GM23338 (cell line): ENCODE measurements around the gene NAALADL2. TPM values are rescaled to one million over a fixed set of nuclear protein-coding genes. Genes with fewer than 3 reads are reported as not detected.

ENCODE experiments used
- ATAC-seq: fragments of 200-7000 bp; cut with Tn5 transposase; 3 replicates; pipeline ENCODE4 v1.9.1; 2020
- DNase-seq: peaks from one replicate; pipeline ENCODE4 v3.0.0-alpha.2; 2015; ENCODE audit warnings: low spot score
- H2AFZ ChIP-seq: fragments of 200-600 bp; sonication (generic); 2 replicates; pipeline ENCODE4 v1.8.0; 2016; ENCODE audit warnings: antibody characterized with exemption, mild to moderate bottlenecking, moderate library complexity
- H3F3A ChIP-seq: fragments of 200-600 bp; sonication (generic); replicated peaks from 2 replicates; pipeline ENCODE4 v1.8.0; 2017; ENCODE audit warnings: antibody characterized with exemption, mixed run types, low read depth
- H3K27ac ChIP-seq: fragments of 200-600 bp; sonication (generic); 2 replicates; pipeline ENCODE4 v1.6.1; 2016; ENCODE audit warnings: low read depth
- H3K27me3 ChIP-seq: fragments of 200-600 bp; sonication (generic); 2 replicates; pipeline ENCODE4 v1.8.0; 2016; ENCODE audit warnings: mild to moderate bottlenecking, mixed run types, moderate library complexity; ENCODE audit not compliant: insufficient read depth
- H3K36me3 ChIP-seq: fragments of 200-600 bp; sonication (generic); 2 replicates; pipeline ENCODE4 v1.8.0; 2016; ENCODE audit warnings: mild to moderate bottlenecking; ENCODE audit not compliant: insufficient read depth
- H3K4me1 ChIP-seq: fragments of 200-600 bp; sonication (generic); 2 replicates; pipeline ENCODE4 v1.8.0; 2016; ENCODE audit warnings: mild to moderate bottlenecking, moderate library complexity; ENCODE audit not compliant: insufficient read depth
- H3K4me2 ChIP-seq: fragments of 200-600 bp; sonication (generic); 2 replicates; pipeline ENCODE4 v1.7.1; 2017; ENCODE audit warnings: mixed run types
- H3K4me3 ChIP-seq: fragments of 200-600 bp; sonication (generic); 2 replicates; pipeline ENCODE4 v1.6.1; 2016; ENCODE audit warnings: mixed run types
- H3K79me2 ChIP-seq: fragments of 200-600 bp; sonication (generic); replicated peaks from 2 replicates; pipeline ENCODE4 v1.8.0; 2017; ENCODE audit warnings: mild to moderate bottlenecking; ENCODE audit not compliant: insufficient read depth
- H3K9me2 ChIP-seq: fragments of 200-600 bp; sonication (generic); 2 replicates; pipeline ENCODE4 v1.8.0; 2017; ENCODE audit not compliant: insufficient read depth
- H4K20me1 ChIP-seq: fragments of 200-600 bp; sonication (generic); replicated peaks from 2 replicates; pipeline ENCODE4 v1.8.0; 2017; ENCODE audit warnings: mild to moderate bottlenecking; ENCODE audit not compliant: insufficient read depth
- H3K27ac Mint-ChIP-seq: 2 replicates; pipeline ENCODE4 v1.8.0; 2020; ENCODE audit warnings: inconsistent platforms, mild to moderate bottlenecking, moderate library complexity, mixed read lengths
- H3K27me3 Mint-ChIP-seq: 3 replicates; pipeline ENCODE4 v1.8.0; 2022; ENCODE audit warnings: low read depth, mild to moderate bottlenecking, moderate library complexity, mixed read lengths, inconsistent platforms; ENCODE audit not compliant: insufficient read depth, poor library complexity
- H3K36me3 Mint-ChIP-seq: 3 replicates; pipeline ENCODE4 v1.8.0; 2021; ENCODE audit warnings: low read depth, mild to moderate bottlenecking, inconsistent platforms, moderate library complexity, mixed read lengths
- H3K4me1 Mint-ChIP-seq: 3 replicates; pipeline ENCODE4 v1.8.0; 2020; ENCODE audit warnings: mild to moderate bottlenecking, inconsistent platforms, mixed read lengths
- H3K4me3 Mint-ChIP-seq: 3 replicates; pipeline ENCODE4 v1.8.0; 2021; ENCODE audit warnings: moderate library complexity, mild to moderate bottlenecking, inconsistent platforms, mixed read lengths
- H3K9me3 Mint-ChIP-seq: 3 replicates; pipeline ENCODE4 v1.8.0; 2020; ENCODE audit warnings: moderate library complexity, mild to moderate bottlenecking, inconsistent platforms, mixed read lengths
- CREB1 ChIP-seq: fragments of 250-450 bp; sonication (Bioruptor Pico); IDR thresholded peaks from 2 replicates; pipeline ENCODE4 v1.5.0; 2020; ENCODE audit warnings: low read depth, mild to moderate bottlenecking, moderate library complexity
- EZH2 ChIP-seq: fragments of 200-600 bp; sonication (generic); IDR thresholded peaks from one replicate; pipeline ENCODE4 v1.8.0; 2017; ENCODE audit warnings: antibody characterized with exemption, mild to moderate bottlenecking, low read depth; ENCODE audit not compliant: unreplicated experiment
- JUNB ChIP-seq: IDR thresholded peaks from one replicate; pipeline ENCODE4 v1.6.1; 2016; ENCODE audit warnings: antibody characterized with exemption; ENCODE audit not compliant: unreplicated experiment
- STAT1 ChIP-seq: IDR thresholded peaks from one replicate; pipeline ENCODE4 v1.6.1; 2016; ENCODE audit warnings: antibody characterized with exemption; ENCODE audit not compliant: unreplicated experiment
- ZNF114 ChIP-seq: fragments of 250-450 bp; sonication (Bioruptor Pico); IDR thresholded peaks from 2 replicates; pipeline ENCODE4 v1.5.0; 2020; ENCODE audit warnings: mild to moderate bottlenecking, moderate library complexity
- ZNF331 ChIP-seq: fragments of 250-450 bp; sonication (Bioruptor Pico); IDR thresholded peaks from 2 replicates; pipeline ENCODE4 v1.5.0; 2020; ENCODE audit warnings: low read depth, mild to moderate bottlenecking, moderate library complexity
- polyA plus RNA-seq: library from polyadenylated mRNA; unstranded; fragments of >200 nt; fragmentation: Nextera tagmentation; extraction: Ambion mirVana; gene quantifications from 2 replicates; pipeline ENCODE4 v1.2.1, GENCODE V29; 2016
- total RNA-seq: library from RNA; depleted of rRNA; stranded (reverse); fragments of >200 nt; shearing (Covaris generic); gene quantifications from 2 replicates; pipeline ENCODE4 v1.2.3, GENCODE V29; 2014
- TF ChIP-seq, protein P1 (sequence below), 2 experiments: fragments of 200-600 bp in 1 of 2; sonication (generic) in 1 of 2; conservative IDR thresholded peaks; 2 replicates each; pipeline versions ENCODE4 v1.5.1 to v1.6.1; 2016 to 2017; ENCODE audit warnings: antibody characterized with exemption in 2 of 2, low read depth in 2 of 2, mild to moderate bottlenecking in 2 of 2, moderate library complexity in 1 of 2
- TF ChIP-seq, protein P2 (sequence below): fragments of 250-450 bp; sonication (Bioruptor Pico); IDR thresholded peaks from 2 replicates; pipeline ENCODE4 v1.5.0; 2020; ENCODE audit warnings: mild to moderate bottlenecking, moderate library complexity
- TF ChIP-seq, protein P3 (sequence below): IDR thresholded peaks from 2 replicates; pipeline ENCODE4 v1.6.1; 2016; ENCODE audit warnings: antibody characterized with exemption

Gene NAALADL2
- total and polyA plus RNA-seq, 2 experiments from 2014 or later: 1.6 to 2.6 TPM

DNA sequence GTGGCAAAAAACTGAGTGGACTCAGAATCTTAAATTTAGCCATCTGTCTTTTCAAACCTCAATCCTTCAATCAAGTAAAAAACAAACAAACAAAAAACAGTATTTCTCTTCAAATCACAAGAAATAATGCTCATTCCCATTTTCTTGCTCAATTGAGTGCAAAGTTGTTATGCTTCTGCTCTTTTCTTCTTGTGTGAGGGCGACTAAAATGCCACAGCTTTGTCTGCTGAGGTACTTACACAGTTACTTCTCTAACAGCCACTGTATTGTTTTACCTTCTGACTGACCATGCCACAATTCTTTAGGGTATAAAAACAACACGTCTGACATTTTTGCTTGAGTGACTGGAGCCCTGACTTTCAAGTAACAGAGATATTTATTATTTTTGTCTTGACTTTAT is 617.4 kb downstream of the NAALADL2 start:
- Histone ChIP-seq H4K20me1 (no peaks in the 10 kb centered on the region), H3K27ac (no peak overlapping the region), H3K4me2 (no peak overlapping the region), H3K9me2 (no peaks in the 10 kb centered on the region), H2AFZ (no peak overlapping the region), H3K4me1 (no peaks in the 10 kb centered on the region), H3K27me3 (no peaks in the 10 kb centered on the region), H3K79me2 (no peaks in the 10 kb centered on the region), H3K36me3 (no peaks in the 10 kb centered on the region), H3F3A (no peaks in the 10 kb centered on the region), H3K4me3 (no peak overlapping the region)
- Mint-ChIP-seq H3K36me3 (no peaks in the 10 kb centered on the region), H3K4me1 (no peaks in the 10 kb centered on the region; the same call in 2 of the 3 replicates), H3K27me3 (no peaks in the 10 kb centered on the region), H3K27ac (no peak overlapping the region), H3K9me3 (no peaks in the 10 kb centered on the region), H3K4me3 (no peak overlapping the region)
- DNase-seq: no peak
- TF ChIP-seq, protein P1, sequence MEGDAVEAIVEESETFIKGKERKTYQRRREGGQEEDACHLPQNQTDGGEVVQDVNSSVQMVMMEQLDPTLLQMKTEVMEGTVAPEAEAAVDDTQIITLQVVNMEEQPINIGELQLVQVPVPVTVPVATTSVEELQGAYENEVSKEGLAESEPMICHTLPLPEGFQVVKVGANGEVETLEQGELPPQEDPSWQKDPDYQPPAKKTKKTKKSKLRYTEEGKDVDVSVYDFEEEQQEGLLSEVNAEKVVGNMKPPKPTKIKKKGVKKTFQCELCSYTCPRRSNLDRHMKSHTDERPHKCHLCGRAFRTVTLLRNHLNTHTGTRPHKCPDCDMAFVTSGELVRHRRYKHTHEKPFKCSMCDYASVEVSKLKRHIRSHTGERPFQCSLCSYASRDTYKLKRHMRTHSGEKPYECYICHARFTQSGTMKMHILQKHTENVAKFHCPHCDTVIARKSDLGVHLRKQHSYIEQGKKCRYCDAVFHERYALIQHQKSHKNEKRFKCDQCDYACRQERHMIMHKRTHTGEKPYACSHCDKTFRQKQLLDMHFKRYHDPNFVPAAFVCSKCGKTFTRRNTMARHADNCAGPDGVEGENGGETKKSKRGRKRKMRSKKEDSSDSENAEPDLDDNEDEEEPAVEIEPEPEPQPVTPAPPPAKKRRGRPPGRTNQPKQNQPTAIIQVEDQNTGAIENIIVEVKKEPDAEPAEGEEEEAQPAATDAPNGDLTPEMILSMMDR (conservative IDR thresholded peaks at IDR 0.05; ENCODE audit: low read depth in 2 of 2): no peak
- no peak for TF ChIP-seq ZNF114 (CRISPR knock-in tag)
- no peak for ATAC-seq

DNA sequence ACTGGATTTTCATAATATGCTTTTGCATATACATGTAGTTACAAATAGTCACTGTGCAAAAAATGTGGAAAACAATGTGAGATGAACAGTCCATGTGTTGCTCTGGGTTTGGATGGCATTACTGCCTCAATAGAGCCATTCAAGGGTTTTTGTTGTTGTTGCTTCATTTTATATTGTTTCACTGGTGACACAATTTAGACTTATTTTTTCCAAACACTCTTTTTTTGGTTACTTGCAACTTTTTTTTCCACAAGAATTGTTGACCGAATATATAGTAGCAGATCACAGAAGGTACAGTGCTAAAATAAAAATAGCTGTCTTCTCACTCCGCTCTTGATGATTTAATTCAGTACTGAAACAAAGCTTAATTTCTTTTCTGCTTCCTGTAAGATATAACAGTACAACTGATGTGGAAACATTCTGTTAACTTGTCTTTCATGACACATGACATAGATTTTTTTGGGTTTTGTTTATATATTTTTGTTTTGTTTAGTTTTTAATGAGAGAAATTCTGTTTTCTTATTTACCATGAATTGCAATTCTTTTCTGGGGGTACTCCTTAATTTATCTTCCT is 618.6 kb downstream of the NAALADL2 start:
- H2AFZ ChIP-seq: peak overlapping the region; percentile 12; the same call in 1 of the 2 replicates
- no peak overlapping the region for H3K4me2 ChIP-seq
- TF ChIP-seq ZNF114 (CRISPR knock-in tag): no peak
- TF ChIP-seq, protein P2, sequence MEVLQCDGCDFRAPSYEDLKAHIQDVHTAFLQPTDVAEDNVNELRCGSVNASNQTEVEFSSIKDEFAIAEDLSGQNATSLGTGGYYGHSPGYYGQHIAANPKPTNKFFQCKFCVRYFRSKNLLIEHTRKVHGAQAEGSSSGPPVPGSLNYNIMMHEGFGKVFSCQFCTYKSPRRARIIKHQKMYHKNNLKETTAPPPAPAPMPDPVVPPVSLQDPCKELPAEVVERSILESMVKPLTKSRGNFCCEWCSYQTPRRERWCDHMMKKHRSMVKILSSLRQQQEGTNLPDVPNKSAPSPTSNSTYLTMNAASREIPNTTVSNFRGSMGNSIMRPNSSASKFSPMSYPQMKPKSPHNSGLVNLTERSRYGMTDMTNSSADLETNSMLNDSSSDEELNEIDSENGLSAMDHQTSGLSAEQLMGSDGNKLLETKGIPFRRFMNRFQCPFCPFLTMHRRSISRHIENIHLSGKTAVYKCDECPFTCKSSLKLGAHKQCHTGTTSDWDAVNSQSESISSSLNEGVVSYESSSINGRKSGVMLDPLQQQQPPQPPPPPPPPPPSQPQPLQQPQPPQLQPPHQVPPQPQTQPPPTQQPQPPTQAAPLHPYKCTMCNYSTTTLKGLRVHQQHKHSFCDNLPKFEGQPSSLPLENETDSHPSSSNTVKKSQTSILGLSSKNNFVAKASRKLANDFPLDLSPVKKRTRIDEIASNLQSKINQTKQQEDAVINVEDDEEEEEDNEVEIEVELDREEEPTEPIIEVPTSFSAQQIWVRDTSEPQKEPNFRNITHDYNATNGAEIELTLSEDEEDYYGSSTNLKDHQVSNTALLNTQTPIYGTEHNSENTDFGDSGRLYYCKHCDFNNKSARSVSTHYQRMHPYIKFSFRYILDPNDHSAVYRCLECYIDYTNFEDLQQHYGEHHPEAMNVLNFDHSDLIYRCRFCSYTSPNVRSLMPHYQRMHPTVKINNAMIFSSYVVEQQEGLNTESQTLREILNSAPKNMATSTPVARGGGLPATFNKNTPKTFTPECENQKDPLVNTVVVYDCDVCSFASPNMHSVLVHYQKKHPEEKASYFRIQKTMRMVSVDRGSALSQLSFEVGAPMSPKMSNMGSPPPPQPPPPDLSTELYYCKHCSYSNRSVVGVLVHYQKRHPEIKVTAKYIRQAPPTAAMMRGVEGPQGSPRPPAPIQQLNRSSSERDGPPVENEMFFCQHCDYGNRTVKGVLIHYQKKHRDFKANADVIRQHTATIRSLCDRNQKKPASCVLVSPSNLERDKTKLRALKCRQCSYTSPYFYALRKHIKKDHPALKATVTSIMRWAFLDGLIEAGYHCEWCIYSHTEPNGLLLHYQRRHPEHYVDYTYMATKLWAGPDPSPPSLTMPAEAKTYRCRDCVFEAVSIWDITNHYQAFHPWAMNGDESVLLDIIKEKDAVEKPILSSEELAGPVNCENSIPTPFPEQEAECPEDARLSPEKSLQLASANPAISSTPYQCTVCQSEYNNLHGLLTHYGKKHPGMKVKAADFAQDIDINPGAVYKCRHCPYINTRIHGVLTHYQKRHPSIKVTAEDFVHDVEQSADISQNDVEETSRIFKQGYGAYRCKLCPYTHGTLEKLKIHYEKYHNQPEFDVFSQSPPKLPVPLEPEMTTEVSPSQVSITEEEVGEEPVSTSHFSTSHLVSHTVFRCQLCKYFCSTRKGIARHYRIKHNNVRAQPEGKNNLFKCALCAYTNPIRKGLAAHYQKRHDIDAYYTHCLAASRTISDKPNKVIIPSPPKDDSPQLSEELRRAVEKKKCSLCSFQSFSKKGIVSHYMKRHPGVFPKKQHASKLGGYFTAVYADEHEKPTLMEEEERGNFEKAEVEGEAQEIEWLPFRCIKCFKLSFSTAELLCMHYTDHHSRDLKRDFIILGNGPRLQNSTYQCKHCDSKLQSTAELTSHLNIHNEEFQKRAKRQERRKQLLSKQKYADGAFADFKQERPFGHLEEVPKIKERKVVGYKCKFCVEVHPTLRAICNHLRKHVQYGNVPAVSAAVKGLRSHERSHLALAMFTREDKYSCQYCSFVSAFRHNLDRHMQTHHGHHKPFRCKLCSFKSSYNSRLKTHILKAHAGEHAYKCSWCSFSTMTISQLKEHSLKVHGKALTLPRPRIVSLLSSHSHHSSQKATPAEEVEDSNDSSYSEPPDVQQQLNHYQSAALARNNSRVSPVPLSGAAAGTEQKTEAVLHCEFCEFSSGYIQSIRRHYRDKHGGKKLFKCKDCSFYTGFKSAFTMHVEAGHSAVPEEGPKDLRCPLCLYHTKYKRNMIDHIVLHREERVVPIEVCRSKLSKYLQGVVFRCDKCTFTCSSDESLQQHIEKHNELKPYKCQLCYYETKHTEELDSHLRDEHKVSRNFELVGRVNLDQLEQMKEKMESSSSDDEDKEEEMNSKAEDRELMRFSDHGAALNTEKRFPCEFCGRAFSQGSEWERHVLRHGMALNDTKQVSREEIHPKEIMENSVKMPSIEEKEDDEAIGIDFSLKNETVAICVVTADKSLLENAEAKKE: no peak
- TF ChIP-seq STAT1: no peak
- TF ChIP-seq ZNF331 (CRISPR knock-in tag): no peak
- no peak for TF ChIP-seq JUNB
- TF ChIP-seq, protein P3, sequence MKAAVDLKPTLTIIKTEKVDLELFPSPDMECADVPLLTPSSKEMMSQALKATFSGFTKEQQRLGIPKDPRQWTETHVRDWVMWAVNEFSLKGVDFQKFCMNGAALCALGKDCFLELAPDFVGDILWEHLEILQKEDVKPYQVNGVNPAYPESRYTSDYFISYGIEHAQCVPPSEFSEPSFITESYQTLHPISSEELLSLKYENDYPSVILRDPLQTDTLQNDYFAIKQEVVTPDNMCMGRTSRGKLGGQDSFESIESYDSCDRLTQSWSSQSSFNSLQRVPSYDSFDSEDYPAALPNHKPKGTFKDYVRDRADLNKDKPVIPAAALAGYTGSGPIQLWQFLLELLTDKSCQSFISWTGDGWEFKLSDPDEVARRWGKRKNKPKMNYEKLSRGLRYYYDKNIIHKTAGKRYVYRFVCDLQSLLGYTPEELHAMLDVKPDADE: no peak
- TF ChIP-seq EZH2: no peak
- TF ChIP-seq CREB1 (CRISPR knock-in tag): no peak

More for the DNA sequence above, 618.6 kb downstream of the NAALADL2 start:
- DNase-seq (no peak), ATAC-seq (no peak)
- no peak overlapping the region for H3K4me3 ChIP-seq
- no peak overlapping the region for H3K27ac Mint-ChIP-seq
- H3K9me3 Mint-ChIP-seq: no peaks in the 10 kb centered on the region
- H3K79me2 ChIP-seq: no peaks in the 10 kb centered on the region
- no peaks in the 10 kb centered on the region; the same call in 2 of the 3 replicates for H3K4me1 Mint-ChIP-seq
- H3K36me3 Mint-ChIP-seq: no peaks in the 10 kb centered on the region
- H4K20me1 ChIP-seq: no peaks in the 10 kb centered on the region
- no peaks in the 10 kb centered on the region for H3F3A ChIP-seq
- H3K36me3 ChIP-seq: no peaks in the 10 kb centered on the region
- no peak overlapping the region for H3K4me3 Mint-ChIP-seq
- H3K9me2 ChIP-seq: no peaks in the 10 kb centered on the region
- no peaks in the 10 kb centered on the region for H3K27me3 ChIP-seq
- no peak overlapping the region for H3K27ac ChIP-seq
- H3K4me1 ChIP-seq: no peaks in the 10 kb centered on the region
- no peaks in the 10 kb centered on the region for H3K27me3 Mint-ChIP-seq
